Measurements from ENCODE around the gene FGGY. TPM values are rescaled to one million over a fixed set of nuclear protein-coding genes. Genes with fewer than 3 reads are reported as not detected.
A peak's percentile ranks its signal among the peaks of the same experiment; 100 is the strongest.
"Not testable (repeated sequence)": the region's sequence is repeated elsewhere in the genome, so short reads cannot be mapped to it uniquely, and the experiment has no call there.

The FGGY gene
- total RNA-seq, 4 donors from 2014 or later = 23.3 to 26.4 (median 25.3) TPM

DNA sequence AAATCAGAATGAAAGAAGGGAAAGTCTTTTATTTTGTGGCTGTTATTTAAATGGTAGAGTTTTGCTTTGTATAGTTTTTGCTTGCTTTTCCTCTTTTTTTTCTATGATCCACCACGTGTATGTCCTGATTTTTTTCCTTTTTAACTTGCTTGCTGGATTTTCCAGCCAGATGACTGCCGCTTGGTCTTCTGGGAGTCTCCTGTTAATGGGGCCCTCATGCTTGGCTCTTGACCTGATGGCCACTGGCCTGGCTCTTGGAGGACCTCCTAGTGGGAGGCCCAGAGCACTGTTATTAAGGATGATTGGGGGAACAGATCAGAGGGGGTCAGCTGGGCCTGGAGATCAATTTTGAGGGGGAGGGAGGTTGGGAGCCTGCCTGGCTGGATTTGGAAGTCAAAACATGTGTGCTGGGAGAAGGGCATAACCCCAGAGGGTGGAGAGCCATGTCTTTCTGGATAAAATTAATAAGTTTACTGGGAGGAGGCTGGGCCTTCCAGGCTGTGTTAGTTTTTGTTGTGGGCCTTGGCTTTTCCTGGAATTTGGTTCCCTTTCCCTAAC is 1.2 kb downstream of the FGGY start:
- DNase-seq (ENCODE audit: extremely low spot score) = no peak
- H3K27me3 ChIP-seq = no peaks in the 10 kb centered on the region
- H3K4me1 ChIP-seq = peaks cover 18 to 31% (median 28%) of the 10 kb centered on the region in 4 donors
- intact Hi-C loops (cut with DNase I) = loop anchor here (5.0 to 10.0 kb wide), 5 partner anchors 156 to 516 kb away; partner anchors contain the start of gene JUN
- no peaks in the 10 kb centered on the region for H3K9me3 ChIP-seq
- H3K27ac ChIP-seq (replicated peaks in 1 of 4) = peak overlapping the region; percentile 92 to 98 (median 96)
- WGBS = 70% methylated on average over 2 of the region's 2 CpGs
- H3K4me3 ChIP-seq = no peak overlapping the region
- TF ChIP-seq POLR2AphosphoS5 (IDR thresholded peaks at IDR 0.05) = no peak
- TF ChIP-seq EP300 (IDR thresholded peaks at IDR 0.05) = no peak
- no peak for TF ChIP-seq POLR2A (IDR thresholded peaks at IDR 0.05; ENCODE audit: low read depth)
- TF ChIP-seq, protein P1, sequence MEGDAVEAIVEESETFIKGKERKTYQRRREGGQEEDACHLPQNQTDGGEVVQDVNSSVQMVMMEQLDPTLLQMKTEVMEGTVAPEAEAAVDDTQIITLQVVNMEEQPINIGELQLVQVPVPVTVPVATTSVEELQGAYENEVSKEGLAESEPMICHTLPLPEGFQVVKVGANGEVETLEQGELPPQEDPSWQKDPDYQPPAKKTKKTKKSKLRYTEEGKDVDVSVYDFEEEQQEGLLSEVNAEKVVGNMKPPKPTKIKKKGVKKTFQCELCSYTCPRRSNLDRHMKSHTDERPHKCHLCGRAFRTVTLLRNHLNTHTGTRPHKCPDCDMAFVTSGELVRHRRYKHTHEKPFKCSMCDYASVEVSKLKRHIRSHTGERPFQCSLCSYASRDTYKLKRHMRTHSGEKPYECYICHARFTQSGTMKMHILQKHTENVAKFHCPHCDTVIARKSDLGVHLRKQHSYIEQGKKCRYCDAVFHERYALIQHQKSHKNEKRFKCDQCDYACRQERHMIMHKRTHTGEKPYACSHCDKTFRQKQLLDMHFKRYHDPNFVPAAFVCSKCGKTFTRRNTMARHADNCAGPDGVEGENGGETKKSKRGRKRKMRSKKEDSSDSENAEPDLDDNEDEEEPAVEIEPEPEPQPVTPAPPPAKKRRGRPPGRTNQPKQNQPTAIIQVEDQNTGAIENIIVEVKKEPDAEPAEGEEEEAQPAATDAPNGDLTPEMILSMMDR (IDR thresholded peaks at IDR 0.05) = no peak
- no peaks in the 10 kb centered on the region for H3K36me3 ChIP-seq

DNA sequence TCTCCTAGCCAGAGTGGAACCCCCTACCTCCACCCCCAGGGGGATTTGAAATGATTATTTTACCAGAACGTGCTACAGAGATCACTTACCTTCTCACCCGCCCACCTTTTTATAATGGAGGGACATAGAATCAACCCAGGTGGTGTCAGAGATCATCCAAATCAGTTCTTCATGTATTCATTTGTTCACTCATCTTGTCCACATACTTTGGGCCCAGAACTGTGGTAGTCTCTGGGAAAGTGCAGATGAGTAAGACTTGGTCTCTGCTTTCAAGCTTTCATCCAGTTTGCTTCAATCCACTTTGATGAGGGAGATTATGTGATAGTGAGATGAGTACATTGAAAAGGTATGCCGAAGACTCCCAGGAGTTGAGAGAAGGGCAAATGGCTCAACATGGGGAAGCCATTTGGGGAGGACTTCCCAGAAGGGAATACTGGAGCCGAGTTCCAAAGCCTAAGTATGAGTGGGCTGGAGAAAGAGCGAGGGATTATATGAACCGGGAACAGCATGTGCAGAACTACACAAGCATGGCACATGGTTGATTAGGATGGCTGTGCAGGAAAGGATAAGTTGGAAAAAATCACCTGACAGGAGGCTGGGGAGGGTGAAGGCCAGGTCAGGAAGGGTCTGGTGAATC is 1.9 kb downstream of the FGGY start:
- no peak for DNase-seq (ENCODE audit: extremely low spot score)
- no peak overlapping the region for H3K4me3 ChIP-seq
- intact Hi-C loops (cut with DNase I) = loop anchor here (5.0 to 10.0 kb wide), 5 partner anchors 157 to 517 kb away; partner anchors contain the start of gene JUN
- TF ChIP-seq POLR2A (IDR thresholded peaks at IDR 0.05; ENCODE audit: low read depth) (no peak), POLR2AphosphoS5 (IDR thresholded peaks at IDR 0.05) (no peak), EP300 (IDR thresholded peaks at IDR 0.05) (no peak)
- TF ChIP-seq, protein P1 (IDR thresholded peaks at IDR 0.05) = no peak
- peaks cover 18 to 31% (median 28%) of the 10 kb centered on the region in 4 donors for H3K4me1 ChIP-seq
- H3K36me3 ChIP-seq = no peaks in the 10 kb centered on the region
- H3K9me3 ChIP-seq = no peaks in the 10 kb centered on the region
- no peaks in the 10 kb centered on the region for H3K27me3 ChIP-seq
- H3K27ac ChIP-seq (replicated peaks in 1 of 4) = peak overlapping the region; percentile 92 to 98 (median 96)
- 89% methylated on average over 6 of the region's 6 CpGs for WGBS

DNA sequence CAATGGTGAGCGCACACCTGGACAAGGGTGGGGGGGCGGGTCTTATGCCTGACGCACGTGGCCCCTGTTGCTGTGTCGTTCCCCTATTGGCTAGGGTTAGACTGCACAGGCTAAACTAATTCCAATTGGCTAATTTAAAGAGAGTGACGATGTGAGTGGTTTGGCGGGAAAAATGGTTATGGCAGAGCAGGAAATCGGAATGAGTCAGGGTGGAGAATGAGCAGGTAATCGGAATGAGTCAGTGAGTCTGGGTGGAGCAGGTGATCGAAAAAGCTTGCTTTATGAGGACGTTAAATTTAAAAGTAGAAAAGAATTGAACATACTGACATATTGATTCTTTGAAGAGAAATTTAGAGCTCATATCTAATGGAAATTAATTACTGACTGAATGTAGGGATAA is 2.8 kb downstream of the FGGY start:
- H3K4me1 ChIP-seq = peaks cover 18 to 31% (median 28%) of the 10 kb centered on the region in 4 donors
- H3K27ac ChIP-seq (replicated peaks in 1 of 4); H3K9me3 ChIP-seq; DNase-seq (ENCODE audit: extremely low spot score); H3K36me3 ChIP-seq; H3K4me3 ChIP-seq; H3K27me3 ChIP-seq: not testable (repeated sequence)
- 98% methylated on average over 11 of the region's 11 CpGs for WGBS
- intact Hi-C loops (cut with DNase I) = loop anchor here (5.0 to 10.0 kb wide), 5 partner anchors 157 to 517 kb away; partner anchors contain the start of gene JUN

DNA sequence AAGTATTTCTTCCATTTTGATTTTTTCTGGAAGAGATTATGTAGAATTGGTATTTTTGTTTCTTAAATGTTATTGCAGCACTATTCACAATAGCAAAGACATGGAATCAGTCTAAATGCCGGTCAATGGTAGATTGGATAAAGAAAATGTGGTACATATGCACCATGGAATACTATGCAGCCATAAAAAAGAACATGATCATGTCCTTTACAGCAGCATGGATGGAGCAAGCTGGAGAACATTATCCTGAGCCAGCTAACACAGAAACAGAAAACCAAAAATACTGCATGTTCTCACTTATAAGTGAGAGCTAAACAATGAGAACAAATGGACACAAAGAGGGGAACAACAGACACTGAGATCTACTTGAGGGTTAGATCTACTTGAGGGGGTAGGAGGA is 5.4 kb downstream of the FGGY start:
- intact Hi-C loops (cut with DNase I) = no loop called here
- TF ChIP-seq EP300 (IDR thresholded peaks at IDR 0.05) = no peak
- TF ChIP-seq POLR2AphosphoS5 (IDR thresholded peaks at IDR 0.05) = no peak
- TF ChIP-seq, protein P1 (IDR thresholded peaks at IDR 0.05) = no peak
- TF ChIP-seq POLR2A (IDR thresholded peaks at IDR 0.05; ENCODE audit: low read depth) = no peak
- peaks cover 0 to 11% (median 4%) of the 10 kb centered on the region in 4 donors for H3K9me3 ChIP-seq
- H3K27me3 ChIP-seq = no peaks in the 10 kb centered on the region
- peaks cover 11 to 19% (median 16%) of the 10 kb centered on the region in 4 donors for H3K4me1 ChIP-seq
- H3K4me3 ChIP-seq = no peak overlapping the region
- DNase-seq (ENCODE audit: extremely low spot score) = no peak
- 97% methylated on average over 1 of the region's 1 CpG for WGBS
- H3K27ac ChIP-seq (replicated peaks in 1 of 4) = no peak overlapping the region
- H3K36me3 ChIP-seq = no peaks in the 10 kb centered on the region

DNA sequence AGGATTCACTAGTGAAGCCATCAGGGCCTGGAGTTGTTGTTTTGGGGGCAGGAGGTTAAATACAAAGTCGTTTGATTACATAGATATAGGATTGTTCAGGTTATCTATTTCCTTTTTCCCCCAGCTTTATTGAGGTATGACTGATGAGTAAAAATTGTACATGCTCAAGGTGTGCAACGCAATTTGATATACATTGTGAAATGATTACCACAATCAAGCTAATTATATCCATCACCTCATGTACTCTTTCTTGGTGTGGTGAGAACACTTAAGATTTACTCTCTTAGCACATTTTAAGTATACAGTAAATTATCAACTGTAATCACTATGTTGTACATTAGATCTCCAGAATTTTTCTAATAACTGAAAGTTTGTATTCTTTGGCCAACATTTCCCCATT is 6.0 kb downstream of the FGGY start:
- Histone ChIP-seq H3K4me1 (peaks cover 6 to 13% (median 10%) of the 10 kb centered on the region in 4 donors), H3K4me3 (no peak overlapping the region), H3K36me3 (no peaks in the 10 kb centered on the region), H3K9me3 (peaks cover 0 to 11% (median 4%) of the 10 kb centered on the region in 4 donors), H3K27ac (replicated peaks in 1 of 4) (no peak overlapping the region), H3K27me3 (no peaks in the 10 kb centered on the region)
- 70% methylated on average over 2 of the region's 2 CpGs for WGBS
- intact Hi-C loops (cut with DNase I) = no loop called here
- DNase-seq (ENCODE audit: extremely low spot score) = no peak
- TF ChIP-seq POLR2AphosphoS5 (IDR thresholded peaks at IDR 0.05) = no peak
- TF ChIP-seq POLR2A (IDR thresholded peaks at IDR 0.05; ENCODE audit: low read depth) = no peak
- no peak for TF ChIP-seq EP300 (IDR thresholded peaks at IDR 0.05)
- TF ChIP-seq, protein P1 (IDR thresholded peaks at IDR 0.05) = no peak

Measured in esophagus muscularis mucosa (tissue), 4 donors.